Activated CD8-positive, alpha-beta T cell treated with anti-CD3 and anti-CD28 coated beads for 36 hours (primary cell): ENCODE data around the gene LRRC30. TPM values are rescaled to one million over a fixed set of nuclear protein-coding genes. Genes with fewer than 3 reads are reported as not detected.

ENCODE experiments used
- ATAC-seq: fragments of 200-7000 bp; cut with Tn5 transposase; one replicate; pipeline ENCODE4 v1.10.0; 2021; ENCODE audit warnings: mild to moderate bottlenecking, moderate library complexity
- CTCF ChIA-PET: fragments of 350-600 bp; sonication (Branson Sonifier 250); formaldehyde crosslinking; loops from one replicate; lab custom pipeline; 2021; ENCODE audit warnings: antibody characterized with exemption; lab: Charles Lee
- POLR2A ChIA-PET: fragments of 350-600 bp; sonication (Branson Sonifier 250); formaldehyde crosslinking; loops from one replicate; lab custom pipeline; 2021; ENCODE audit warnings: antibody characterized with exemption; lab: Charles Lee
- DNase-seq: peaks from one replicate; pipeline ENCODE4 v3.0.0-alpha.2; 2020
- H3K27ac Mint-ChIP-seq: one replicate; pipeline ENCODE4 v1.8.0; 2021; ENCODE audit warnings: mild to moderate bottlenecking, mixed read lengths
- H3K27me3 Mint-ChIP-seq: one replicate; pipeline ENCODE4 v1.8.0; 2021; ENCODE audit warnings: mixed read lengths
- H3K36me3 Mint-ChIP-seq: one replicate; pipeline ENCODE4 v1.8.0; 2021; ENCODE audit warnings: low read depth, mixed read lengths
- H3K4me1 Mint-ChIP-seq: one replicate; pipeline ENCODE4 v1.8.0; 2021; ENCODE audit warnings: low read depth, mixed read lengths
- H3K4me3 Mint-ChIP-seq: one replicate; pipeline ENCODE4 v1.8.0; 2021; ENCODE audit warnings: mild to moderate bottlenecking, moderate library complexity, mixed read lengths
- H3K9me3 Mint-ChIP-seq: one replicate; pipeline ENCODE4 v1.8.0; 2021; ENCODE audit warnings: mixed read lengths
- intact Hi-C: fragments of 100-400 bp; cut with micrococcal nuclease; formaldehyde crosslinking; loops from one replicate; pipeline ENCODE4 v1.10.0; 2022
- total RNA-seq, 2 experiments: library from RNA; stranded (reverse); gene quantifications; one replicate each; pipeline ENCODE4 v1.2.3, GENCODE V29; 2021
- TF ChIP-seq, protein P1 (sequence below): fragments of 200-600 bp; IDR thresholded peaks from one replicate; pipeline ENCODE4 v1.8.0; 2022; ENCODE audit warnings: antibody characterized with exemption, mild to moderate bottlenecking

LRRC30 gene
- total RNA-seq, 2 experiments from 2014 or later, result not detected

DNA sequence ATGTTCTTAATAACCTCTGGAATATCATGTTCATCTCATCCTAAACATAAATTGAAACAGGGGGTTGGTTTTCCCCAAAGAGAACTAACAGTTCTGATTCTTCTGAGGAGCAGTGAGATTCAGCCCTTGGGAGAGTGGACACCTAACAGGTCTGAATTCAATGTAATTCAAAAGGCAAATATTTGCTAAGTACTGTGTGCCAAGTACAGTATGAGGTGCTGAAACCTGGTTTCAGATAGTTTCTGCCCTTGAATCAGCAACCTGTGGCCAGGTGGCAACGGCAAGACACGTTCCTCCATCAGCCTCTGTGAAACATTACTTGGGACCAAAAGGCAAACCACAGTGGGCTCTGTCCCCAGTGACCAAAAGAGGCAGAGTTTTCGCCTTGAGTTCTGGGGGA, 1.3 kb downstream of the LRRC30 start:
- no peak for DNase-seq
- H3K4me1 Mint-ChIP-seq, result no peaks in the 10 kb centered on the region
- ChIA-PET POLR2A (no interaction called here), CTCF (no interaction called here)
- ATAC-seq, result no peak
- H3K27ac Mint-ChIP-seq, result no peak overlapping the region
- H3K4me3 Mint-ChIP-seq, result no peak overlapping the region
- no peaks in the 10 kb centered on the region for H3K36me3 Mint-ChIP-seq
- intact Hi-C loops, result no loop called here
- TF ChIP-seq, protein P1, sequence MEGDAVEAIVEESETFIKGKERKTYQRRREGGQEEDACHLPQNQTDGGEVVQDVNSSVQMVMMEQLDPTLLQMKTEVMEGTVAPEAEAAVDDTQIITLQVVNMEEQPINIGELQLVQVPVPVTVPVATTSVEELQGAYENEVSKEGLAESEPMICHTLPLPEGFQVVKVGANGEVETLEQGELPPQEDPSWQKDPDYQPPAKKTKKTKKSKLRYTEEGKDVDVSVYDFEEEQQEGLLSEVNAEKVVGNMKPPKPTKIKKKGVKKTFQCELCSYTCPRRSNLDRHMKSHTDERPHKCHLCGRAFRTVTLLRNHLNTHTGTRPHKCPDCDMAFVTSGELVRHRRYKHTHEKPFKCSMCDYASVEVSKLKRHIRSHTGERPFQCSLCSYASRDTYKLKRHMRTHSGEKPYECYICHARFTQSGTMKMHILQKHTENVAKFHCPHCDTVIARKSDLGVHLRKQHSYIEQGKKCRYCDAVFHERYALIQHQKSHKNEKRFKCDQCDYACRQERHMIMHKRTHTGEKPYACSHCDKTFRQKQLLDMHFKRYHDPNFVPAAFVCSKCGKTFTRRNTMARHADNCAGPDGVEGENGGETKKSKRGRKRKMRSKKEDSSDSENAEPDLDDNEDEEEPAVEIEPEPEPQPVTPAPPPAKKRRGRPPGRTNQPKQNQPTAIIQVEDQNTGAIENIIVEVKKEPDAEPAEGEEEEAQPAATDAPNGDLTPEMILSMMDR, result no peak
- no peaks in the 10 kb centered on the region for H3K9me3 Mint-ChIP-seq
- no peaks in the 10 kb centered on the region for H3K27me3 Mint-ChIP-seq

DNA sequence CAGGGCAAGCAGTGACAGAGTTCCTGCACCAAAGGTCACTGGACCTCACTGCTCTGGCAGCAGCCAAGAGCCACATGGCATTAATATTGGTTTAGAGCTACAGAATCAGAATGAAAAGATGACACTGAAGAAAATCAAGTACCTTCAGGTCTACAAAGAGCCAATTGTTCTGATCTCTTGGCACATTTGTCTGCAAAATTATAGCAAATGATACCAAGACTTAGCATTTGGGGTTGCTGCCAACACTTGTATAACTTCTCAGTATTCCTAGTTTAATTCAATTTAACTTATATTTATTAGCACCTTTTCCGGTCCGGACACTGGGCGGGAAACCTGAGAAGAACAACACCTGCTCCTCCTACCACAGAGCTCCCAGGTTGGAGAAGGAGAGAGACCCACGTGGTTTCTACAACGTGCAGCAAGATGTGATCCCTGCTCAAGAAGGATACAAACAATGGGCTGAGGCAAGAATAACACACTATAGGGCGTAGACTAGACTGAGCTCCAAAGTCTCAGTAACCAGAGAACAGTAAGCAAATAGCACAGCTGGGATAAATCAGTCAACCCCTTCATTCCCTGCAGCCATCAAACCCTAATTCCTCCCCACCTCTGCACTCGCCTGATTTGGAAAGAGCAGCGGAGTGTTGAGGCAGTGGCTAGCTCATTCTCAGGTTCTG, 2.4 kb downstream of the LRRC30 start:
- Mint-ChIP-seq H3K36me3 (no peaks in the 10 kb centered on the region), H3K27ac (no peak overlapping the region), H3K9me3 (no peaks in the 10 kb centered on the region), H3K4me3 (no peak overlapping the region), H3K4me1 (no peaks in the 10 kb centered on the region), H3K27me3 (no peaks in the 10 kb centered on the region)
- CTCF ChIA-PET, result no interaction called here
- TF ChIP-seq, protein P1, result no peak
- intact Hi-C loops, result no loop called here
- DNase-seq (no peak), ATAC-seq (no peak)
- POLR2A ChIA-PET, result no interaction called here

DNA sequence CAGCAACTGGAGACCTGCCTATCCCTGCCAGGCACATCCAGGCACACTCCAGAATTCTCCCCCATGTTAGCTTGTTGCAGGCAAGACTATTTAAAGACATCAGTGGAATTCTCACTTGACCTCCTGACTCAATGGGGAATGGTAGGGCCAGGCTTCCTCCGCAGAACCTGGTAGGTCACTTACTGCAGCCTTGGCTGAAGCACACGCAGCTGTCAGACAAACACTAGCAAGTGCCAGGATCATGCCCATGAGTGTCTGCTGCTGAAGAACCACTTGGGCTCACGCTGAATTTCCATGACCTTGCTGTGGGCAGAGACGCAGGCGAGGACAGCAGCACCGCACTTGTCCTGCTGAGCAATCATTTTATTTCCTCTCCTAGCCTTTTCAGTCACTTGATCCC, 3.2 kb downstream of the LRRC30 start:
- Mint-ChIP-seq H3K36me3 (no peaks in the 10 kb centered on the region), H3K27ac (no peak overlapping the region), H3K4me3 (no peak overlapping the region), H3K4me1 (no peaks in the 10 kb centered on the region), H3K9me3 (no peaks in the 10 kb centered on the region), H3K27me3 (no peaks in the 10 kb centered on the region)
- ATAC-seq (no peak), DNase-seq (no peak)
- ChIA-PET POLR2A (no interaction called here), CTCF (interaction anchor here (1.1 kb wide), 2 partner anchors 12 to 18 kb away, joined by 3 read pairs; no protein-coding TSS in a partner anchor)
- TF ChIP-seq, protein P1, result no peak
- intact Hi-C loops, result no loop called here

DNA sequence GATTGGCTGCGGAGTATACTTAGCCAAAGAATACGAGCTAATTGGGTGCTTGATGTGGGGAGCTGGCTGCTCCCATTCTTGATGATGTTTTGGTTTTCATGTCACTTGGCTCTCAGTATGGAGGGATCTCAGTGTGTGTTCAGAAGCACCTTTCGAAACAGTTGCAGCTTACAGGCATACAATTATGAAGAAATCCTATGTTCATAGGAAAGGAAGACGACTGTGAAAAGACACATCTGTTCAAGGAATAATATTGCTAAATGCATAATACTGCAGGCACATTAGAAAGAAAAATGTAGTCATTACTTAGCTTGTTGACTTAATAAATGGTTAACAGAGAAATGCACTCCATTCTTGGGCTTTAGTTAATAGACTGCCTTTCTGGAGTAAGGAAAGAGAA, 4.1 kb downstream of the LRRC30 start:
- TF ChIP-seq, protein P1, result no peak
- intact Hi-C loops, result no loop called here
- no peak overlapping the region for H3K4me3 Mint-ChIP-seq
- no peaks in the 10 kb centered on the region for H3K36me3 Mint-ChIP-seq
- H3K4me1 Mint-ChIP-seq, result no peaks in the 10 kb centered on the region
- H3K9me3 Mint-ChIP-seq, result no peaks in the 10 kb centered on the region
- CTCF ChIA-PET, result interaction anchor here (1.1 kb wide), 2 partner anchors 13 to 17 kb away, joined by 3 read pairs; no protein-coding TSS in a partner anchor
- ATAC-seq (no peak), DNase-seq (no peak)
- no peaks in the 10 kb centered on the region for H3K27me3 Mint-ChIP-seq
- POLR2A ChIA-PET, result no interaction called here
- no peak overlapping the region for H3K27ac Mint-ChIP-seq

DNA sequence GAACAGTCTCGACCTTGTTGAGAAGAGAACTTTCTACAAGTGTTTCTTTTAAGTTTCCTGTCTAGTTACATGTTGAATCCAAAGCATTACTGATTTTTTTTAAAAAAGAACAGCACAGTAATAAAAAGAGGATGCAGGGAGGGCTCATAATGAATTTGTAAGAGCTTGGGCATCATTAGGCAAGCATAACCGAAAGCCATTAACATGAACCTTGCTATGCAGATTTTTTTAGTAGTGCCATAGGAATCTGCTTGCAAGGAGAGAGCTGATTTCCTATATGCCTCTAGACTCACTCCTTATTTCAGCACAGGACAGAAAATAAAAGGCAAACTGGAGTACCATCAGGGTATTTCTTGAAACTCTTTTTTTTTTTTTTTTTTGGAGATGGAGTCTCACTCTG, 5.2 kb downstream of the LRRC30 start:
- POLR2A ChIA-PET, result no interaction called here
- intact Hi-C loops, result no loop called here
- Mint-ChIP-seq H3K36me3 (no peaks in the 10 kb centered on the region), H3K9me3 (no peaks in the 10 kb centered on the region), H3K4me3 (no peak overlapping the region), H3K4me1 (no peaks in the 10 kb centered on the region), H3K27ac (no peak overlapping the region), H3K27me3 (no peaks in the 10 kb centered on the region)
- DNase-seq, result no peak
- CTCF ChIA-PET, result no interaction called here
- TF ChIP-seq, protein P1, result no peak
- ATAC-seq, result no peak
